Measurements from ENCODE around the gene ANTXR1.

ANTXR1 gene

DNA sequence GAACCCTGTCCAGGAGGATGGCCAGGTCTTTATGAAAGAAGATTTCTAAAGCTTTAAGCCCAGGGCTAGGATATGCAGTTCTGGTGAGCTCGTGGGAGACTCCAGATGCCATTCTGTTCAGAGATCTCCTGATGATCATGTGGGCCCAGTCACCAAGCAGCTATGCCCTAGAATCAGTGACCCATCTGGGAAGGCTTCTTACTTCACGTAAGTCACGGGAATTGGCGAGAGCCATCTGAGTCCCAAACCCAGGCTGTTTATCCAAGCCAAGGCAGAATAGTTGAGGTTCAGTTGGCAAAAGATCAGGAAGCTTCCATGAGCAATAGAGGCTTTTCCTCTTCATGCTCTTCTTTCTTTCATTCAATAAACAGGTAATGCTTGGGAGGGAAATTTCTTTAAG is 23.9 kb downstream of the ANTXR1 start:
- no peak for FAIRE-seq

DNA sequence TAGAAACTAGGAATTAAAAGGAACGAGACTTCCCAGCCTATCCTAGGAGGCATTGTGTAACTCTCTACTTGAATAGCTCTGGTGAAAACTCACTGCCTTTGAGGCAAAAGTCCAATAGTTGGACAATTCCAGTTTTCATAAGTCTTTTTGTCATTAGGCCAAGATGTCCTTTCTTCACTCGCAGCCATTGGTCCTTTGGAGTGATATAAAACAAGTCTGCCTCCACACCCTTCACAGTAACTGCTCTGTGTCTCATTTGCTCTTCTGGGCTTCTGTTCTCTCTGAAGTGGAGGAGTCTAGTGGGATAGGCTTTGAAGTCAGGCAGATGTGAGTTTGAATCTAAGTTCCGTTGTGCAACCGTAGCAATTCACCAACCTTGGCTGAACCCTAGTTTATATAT is 28.2 kb downstream of the ANTXR1 start:
- FAIRE-seq = no peak

- no peak for FAIRE-seq
Observed at GRCh38 chr2:69043736-69044400, 30.9 kb downstream of the ANTXR1 start.

DNA sequence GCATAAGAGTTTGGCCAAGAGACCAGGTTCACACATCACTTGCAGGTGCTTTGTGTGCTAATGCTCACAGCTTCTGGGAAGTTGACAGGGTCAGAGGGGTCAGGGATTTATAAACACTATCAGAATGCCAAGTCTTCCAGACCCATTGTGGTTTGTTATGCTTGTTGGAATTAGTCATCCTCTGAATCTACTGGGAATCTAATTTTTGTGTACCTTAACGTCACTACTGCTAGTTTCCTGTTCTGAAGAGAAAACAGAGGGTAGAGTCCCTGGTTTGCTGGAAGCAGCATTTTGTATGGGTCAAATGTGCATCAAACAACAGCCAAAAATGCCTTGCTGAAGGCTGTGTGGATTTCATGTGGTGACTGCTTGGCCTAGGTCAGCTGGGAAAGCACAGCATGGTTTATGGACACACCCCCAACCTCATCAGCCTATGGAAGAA is 33.3 kb downstream of the ANTXR1 start:
- FAIRE-seq = no peak

DNA sequence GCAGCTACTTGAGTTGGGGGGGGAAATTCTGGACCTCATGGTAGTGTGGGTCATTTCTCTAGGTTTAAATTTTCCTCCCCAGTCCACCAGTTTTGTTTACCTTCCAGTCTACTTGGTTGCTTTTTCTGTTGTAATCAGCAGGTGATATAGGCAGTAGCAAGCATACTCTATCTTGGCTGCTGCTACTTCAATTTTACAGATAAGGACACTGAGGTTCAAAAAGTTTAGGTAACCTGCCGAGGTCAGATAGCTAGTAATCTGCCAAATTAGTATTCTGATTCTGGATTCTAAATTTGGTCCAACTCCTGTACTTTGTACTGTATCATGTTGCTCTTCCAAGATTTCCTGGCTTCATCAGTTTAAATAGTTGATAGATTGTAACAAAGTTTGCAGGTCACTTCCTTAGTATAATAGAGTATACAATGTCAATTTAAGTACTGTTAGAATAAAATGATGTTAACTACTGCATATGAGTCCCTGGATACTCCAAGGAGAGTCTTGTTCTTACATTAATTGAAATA is 34.7 kb downstream of the ANTXR1 start:
- FAIRE-seq = no peak

DNA sequence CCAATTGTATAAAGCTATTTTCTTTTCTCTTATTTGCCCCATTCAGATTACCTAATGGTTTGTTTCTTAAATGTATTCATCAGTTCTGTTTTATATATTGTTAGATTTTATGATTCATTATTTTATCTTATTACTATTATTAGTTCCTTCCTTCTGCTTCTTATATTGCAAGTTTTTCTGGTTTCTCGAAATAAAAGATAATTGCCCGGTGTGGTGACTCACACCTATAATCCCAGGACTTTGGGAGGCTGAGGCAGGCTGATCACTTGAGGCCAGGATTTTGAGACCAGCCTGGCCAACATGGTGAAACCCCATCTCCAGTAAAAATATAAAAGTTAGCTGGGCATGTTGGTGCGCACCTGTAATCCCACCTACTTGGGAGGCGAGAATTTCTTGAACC is 37.8 kb downstream of the ANTXR1 start:
- no peak for FAIRE-seq

DNA sequence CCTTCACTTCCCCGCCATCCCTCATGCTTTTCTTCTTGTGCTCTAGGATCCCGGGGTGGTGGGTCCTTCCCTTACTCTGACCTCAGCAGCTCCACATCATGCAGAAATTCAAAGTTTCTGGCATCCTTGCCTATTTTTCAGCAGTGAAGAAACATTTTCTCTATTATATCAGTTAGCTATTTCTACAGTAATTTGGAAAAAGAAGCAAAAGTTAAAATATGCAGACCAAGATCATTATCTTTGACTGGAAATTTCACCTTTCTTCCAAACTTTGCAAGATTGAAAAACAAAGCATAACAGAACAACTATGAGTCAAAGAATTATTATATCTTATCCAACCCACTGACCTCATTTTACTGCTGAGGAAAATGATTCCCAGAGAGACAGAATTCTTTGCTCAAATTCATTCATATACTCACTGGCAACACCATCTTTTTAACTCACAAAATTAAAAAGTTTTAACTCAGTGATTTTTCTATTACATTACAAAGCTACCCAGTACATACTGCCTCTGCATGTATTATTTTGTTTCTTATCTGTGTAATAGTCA is 40.5 kb downstream of the ANTXR1 start:
- no peak for FAIRE-seq

DNA sequence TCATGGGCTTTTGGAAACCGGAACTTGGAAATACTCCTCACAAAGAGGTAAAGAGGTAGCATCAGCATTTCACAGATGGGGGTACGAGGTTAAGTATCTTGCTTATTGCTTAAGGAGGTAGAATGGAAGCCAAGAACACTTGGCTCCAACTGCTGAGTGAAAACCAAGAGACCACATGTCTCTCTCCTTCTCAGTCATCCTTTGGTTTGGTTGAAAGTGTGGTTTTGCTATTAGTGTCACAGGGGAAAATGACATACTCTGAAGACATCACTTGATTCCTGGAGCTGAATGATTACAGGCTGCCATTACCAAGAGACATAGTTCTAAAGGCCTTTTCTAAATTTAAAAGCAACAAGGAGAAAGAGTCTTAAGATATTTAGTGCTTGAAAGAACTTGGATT is 41.5 kb downstream of the ANTXR1 start:
- no peak for FAIRE-seq

DNA sequence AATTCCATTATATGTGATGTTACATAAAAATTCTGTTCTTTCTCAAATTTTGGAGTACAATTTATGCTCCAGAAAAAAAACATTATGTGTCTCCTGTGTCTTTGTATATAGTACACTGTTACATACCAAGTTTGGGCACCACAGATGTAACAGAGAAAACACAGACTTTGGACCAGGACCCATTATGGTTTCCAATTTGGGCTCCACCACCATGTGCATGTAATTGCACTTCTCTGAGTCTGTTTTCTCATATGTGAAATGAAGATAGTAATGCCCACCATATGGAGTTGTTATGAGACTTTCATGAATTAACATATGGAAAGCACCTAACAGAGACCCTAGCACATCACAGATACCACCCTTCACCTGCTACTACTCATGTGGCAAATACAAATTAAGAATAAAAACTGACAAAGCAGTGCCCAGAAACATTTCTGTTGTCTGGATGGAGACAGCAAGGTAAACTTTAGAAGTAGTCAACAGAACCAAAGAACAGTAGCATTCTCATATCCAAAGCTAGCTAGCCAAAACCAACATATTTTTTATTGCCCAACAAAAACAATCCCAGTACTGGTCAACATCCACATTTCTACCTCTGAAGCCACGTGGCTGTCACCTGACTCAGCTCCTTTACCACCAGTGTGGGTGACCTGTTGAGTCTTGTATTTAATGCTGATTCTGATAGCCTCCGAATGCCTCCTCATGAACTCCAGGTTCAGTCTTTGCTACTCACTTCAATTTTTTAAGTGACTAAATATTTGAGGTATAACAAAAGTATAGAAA is 42.9 kb downstream of the ANTXR1 start:
- FAIRE-seq = no peak

DNA sequence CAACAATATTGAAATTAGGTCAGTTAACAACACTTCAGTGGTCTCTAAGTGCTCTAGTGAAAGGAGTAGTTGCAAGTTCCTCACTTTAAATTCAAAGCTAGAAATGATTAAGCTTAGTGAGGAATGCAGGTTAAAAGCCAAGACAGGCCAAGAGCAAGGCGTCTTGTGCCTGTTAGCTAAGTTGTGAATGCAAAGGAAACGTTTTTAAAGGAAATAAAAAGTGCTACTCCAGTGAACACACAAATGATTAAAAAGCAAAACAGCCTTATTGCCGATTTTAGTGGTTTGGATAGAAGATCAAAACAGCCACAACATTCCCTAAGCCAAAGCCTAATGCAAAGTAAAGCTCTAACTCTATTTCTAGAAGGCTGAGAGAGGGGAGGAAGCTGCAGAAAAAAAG is 44.7 kb downstream of the ANTXR1 start:
- FAIRE-seq = no peak

DNA sequence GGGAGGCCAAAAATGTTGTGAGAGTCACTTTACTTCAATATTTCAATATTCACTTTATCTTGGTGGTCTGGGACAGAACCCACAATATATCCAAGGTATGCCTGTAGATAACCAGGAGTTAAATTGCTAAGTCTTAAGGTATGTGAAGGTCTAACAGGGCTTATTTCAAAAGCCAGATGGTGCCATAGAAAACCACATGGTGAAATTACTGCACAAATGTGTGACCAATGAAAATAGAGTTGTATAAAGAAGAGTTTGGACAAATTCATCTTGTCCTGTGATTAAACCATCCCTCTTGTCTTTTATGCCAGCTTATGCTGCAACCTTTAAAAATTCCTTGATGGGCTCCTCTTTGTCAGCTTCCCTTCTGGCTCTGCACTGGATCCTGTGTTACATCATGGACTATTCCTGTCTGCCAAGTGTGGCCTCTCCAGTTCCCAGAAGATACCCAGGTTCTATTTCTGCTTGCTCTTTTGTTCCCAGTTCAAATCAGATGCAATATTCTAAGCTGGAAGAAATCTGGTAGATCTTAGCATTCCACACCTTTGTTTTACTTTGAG is 46.8 kb downstream of the ANTXR1 start:
- FAIRE-seq = no peak

DNA sequence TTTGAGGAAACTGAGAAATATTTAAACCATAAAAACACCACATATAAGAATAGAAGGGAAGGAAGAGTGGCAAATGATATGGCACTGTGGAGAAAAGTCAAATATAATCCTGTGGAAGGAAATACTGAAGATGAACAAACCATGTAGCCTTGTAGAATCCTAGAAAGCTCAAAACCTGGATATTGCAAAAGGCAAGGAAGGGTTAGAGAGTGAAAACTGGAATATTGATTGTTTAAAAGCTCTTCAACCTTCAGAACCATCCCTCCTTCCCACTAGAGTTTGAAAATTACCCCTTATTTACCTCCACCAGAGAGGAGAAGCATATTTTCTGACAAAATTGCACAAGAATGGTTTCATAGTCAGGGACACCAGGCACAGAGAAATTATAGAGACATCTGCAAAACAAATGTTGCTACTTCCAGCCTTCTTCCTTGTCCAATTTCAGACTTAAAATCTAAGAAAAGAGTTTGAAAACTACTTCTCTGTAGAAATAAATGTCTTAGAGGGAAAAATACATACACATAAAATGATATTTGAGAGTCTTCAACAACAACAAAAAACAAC is 48.0 kb downstream of the ANTXR1 start:
- no peak for FAIRE-seq

DNA sequence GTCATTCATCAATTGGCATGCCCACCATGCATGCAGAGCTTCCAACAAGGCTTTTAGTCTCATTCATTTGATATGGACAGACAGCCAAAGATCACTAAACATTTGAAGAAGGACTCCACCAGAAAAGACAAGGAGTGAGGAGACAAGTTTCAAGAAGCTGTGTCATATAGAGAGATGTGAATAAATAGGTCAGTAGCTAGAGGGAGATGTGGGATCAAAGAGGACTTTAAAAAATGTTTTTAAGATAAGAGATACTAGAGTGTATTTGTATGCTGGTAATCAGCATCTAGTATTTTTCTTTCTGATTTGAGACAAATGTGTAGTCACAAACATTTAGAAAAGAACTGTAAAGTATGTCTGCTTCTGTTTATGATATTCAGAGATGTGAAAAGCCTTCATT is 48.5 kb downstream of the ANTXR1 start:
- no peak for FAIRE-seq

- no peak for FAIRE-seq
Observed at GRCh38 chr2:69062307-69062962, 49.5 kb downstream of the ANTXR1 start.

- no peak for FAIRE-seq
Observed at GRCh38 chr2:69065735-69066336, 52.9 kb downstream of the ANTXR1 start.

DNA sequence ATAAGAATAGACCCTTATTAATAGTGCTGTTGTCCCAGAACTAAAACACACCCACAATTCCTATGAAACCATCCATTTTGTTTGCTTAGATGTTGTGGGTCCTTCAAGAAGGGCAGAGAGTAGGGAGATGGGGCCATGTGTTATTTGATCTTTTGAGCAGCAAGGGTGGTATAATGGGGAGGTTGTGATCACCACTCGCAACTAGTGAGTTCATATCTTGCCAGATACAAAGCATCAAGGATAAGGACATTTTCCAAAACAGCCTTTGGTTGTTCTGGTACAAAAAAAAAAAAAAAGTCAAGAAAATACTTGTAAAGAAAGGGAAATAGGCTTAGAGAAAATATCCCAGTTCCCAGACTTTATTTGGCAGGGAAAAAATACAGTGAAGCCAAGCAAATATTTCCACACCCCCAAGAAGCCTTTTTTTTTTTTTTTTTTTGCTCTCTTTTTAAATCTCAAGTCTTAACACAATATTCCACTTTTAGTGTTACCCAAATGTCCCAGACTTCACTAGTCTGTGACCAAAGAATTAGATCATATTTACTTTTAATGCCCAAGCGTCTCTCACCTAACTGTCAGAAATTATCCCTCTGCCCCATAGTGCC is 54.1 kb downstream of the ANTXR1 start:
- no peak for FAIRE-seq

DNA sequence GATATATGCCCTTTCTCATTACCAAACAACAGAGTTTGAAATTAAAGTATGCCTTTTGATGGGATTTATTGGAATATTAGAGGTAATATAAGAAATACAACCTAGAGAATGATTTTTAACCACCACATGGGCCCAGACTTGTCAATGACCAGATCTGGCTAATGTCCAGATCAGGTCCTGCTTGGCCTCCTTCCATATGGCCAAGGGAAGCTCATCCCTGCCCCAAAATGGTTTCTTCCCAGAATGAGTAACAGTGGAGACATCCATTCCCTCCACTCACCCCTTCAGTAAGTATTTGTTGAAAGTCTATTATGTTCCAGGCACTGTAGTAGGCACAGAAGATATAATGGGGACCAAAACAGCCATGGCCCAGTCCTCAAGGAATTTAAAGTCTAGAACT is 54.9 kb downstream of the ANTXR1 start:
- FAIRE-seq = no peak

- FAIRE-seq = no peak
Observed at GRCh38 chr2:69070969-69071368, 58.0 kb downstream of the ANTXR1 start.

- FAIRE-seq = no peak
Observed at GRCh38 chr2:69073928-69074570, 61.1 kb downstream of the ANTXR1 start.

GRCh38 chr2:69074918-69075317 is 61.9 kb downstream of the ANTXR1 start:
- no peak for FAIRE-seq

DNA sequence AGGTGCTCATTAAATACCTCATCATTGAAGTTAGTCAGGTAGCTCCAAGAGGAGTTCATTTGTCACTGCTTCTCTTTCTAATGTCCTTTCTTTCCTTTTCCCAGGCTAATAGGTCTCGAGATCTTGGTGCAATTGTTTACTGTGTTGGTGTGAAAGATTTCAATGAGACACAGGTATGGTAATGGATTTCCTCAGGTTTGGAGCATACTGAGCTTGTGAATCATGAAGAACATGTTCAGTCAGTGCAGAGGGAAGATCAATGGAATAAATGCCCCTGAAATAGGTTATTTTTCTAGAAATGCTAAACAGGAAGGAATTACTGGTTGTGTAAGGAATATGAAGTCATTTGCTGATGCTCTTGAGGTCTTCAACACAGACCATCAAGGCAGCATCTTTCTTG is 62.5 kb downstream of the ANTXR1 start:
- no peak for FAIRE-seq

Data from islet of Langerhans (tissue), 1 donor.